Measurements from ENCODE around the gene ZNF697. TPM values are rescaled to one million over a fixed set of nuclear protein-coding genes. Genes with fewer than 3 reads are reported as not detected.

ZNF697 gene
- total and polyA plus RNA-seq, 2 of the 4 experiments (the other 2 are of a cell fraction) = 6.2 to 10.2 TPM

GRCh38 chr1:119632841-119633240 is 15.2 kb downstream of the ZNF697 start:
- no peak overlapping the region for H3K14ac ChIP-seq (replicated peaks; ENCODE audit: low read depth, low read length)
- H3K4me2 ChIP-seq (ENCODE audit: low read depth, low read length) = no peak overlapping the region; the same call in 1 of the 2 replicates
- no peak overlapping the region for H2AK9ac ChIP-seq (replicated peaks; ENCODE audit: low read depth, low read length, poor library complexity)
- ATAC-seq (ENCODE audit: low read depth) = no peak
- no peak overlapping the region for H2AK5ac ChIP-seq (ENCODE audit: low read depth, low read length)
- no peak overlapping the region for H3K23ac ChIP-seq (ENCODE audit: low read depth, low read length)
- H2BK20ac ChIP-seq (ENCODE audit: low read depth, low read length) = no peak overlapping the region
- H2BK5ac ChIP-seq (ENCODE audit: low read depth, low read length, poor library complexity, severe bottlenecking) = no peak overlapping the region
- peaks cover 59 to 85% of the 10 kb centered on the region in 2 experiments for H3K79me1 ChIP-seq (ENCODE audit: low read depth in 1 of 2, low read length in 2 of 2)
- POLR2A ChIA-PET (ENCODE audit: unreplicated experiment) = no interaction called here
- peaks cover 31% of the 10 kb centered on the region for H3K4me1 ChIP-seq (ENCODE audit: control insufficient read depth, insufficient read depth, low read length)
- H4K8ac ChIP-seq (ENCODE audit: low read depth in 2 of 2, low read length in 2 of 2) = no peak overlapping the region; a peak in 1 of 4 replicates
- no peak overlapping the region for H4K5ac ChIP-seq (ENCODE audit: low read depth, low read length)
- H3K27ac ChIP-seq (ENCODE audit: insufficient read depth, low read length) = no peak overlapping the region
- H4K91ac ChIP-seq (ENCODE audit: insufficient read depth, low read depth, low read length) = no peak overlapping the region
- no peak overlapping the region for H3K4ac ChIP-seq (ENCODE audit: low read depth, low read length)
- H2AFZ ChIP-seq (replicated peaks; ENCODE audit: low read length, poor library complexity) = no peak overlapping the region
- in situ Hi-C loops (cut with MboI; ENCODE audit: low sequenced_read_pairs) (no loop called here), intact Hi-C loops (cut with micrococcal nuclease) (no loop called here), dilution Hi-C loops (cut with HindIII; ENCODE audit: low sequenced_read_pairs, unreplicated experiment) (no loop called here)
- no peak overlapping the region for H2BK120ac ChIP-seq (ENCODE audit: low read depth, low read length)
- CTCF ChIA-PET = no interaction called here
- no TSS peak for BruUV-seq (replicated peaks)
- no peak overlapping the region for H3K9ac ChIP-seq (ENCODE audit: low read depth, low read length)
- H3K27me3 ChIP-seq (ENCODE audit: control insufficient read depth, insufficient read depth, low read length) = no peaks in the 10 kb centered on the region
- H3K36me3 ChIP-seq (ENCODE audit: control insufficient read depth, insufficient read depth, low read length) = peaks cover 6% of the 10 kb centered on the region; the same call in 1 of the 2 replicates
- H4K20me1 ChIP-seq (ENCODE audit: insufficient read depth, low read length) = peaks cover 65% of the 10 kb centered on the region
- no peak overlapping the region for H3K56ac ChIP-seq (ENCODE audit: extremely low read depth, insufficient read depth, low read length)
- H3K9me1 ChIP-seq (ENCODE audit: insufficient read depth, low read length) = peaks cover 33% of the 10 kb centered on the region
- no peak overlapping the region for H2BK15ac ChIP-seq (ENCODE audit: low read depth, low read length)
- WGBS, 2 experiments (ENCODE audit: extremely low coverage in 2 of 2, insufficient read length in 1 of 2) = no CpG with 5 or more reads among the region's 4 CpGs
- H3K18ac ChIP-seq (ENCODE audit: low read depth, low read length) = no peak overlapping the region
- H3K4me3 ChIP-seq (ENCODE audit: insufficient read depth, low read depth, low read length) = no peak overlapping the region
- no peaks in the 10 kb centered on the region for H3K9me3 ChIP-seq (ENCODE audit: control insufficient read depth, insufficient read depth, low read length)
- TF ChIP-seq RFX5 (IDR thresholded peaks at IDR 0.05; ENCODE audit: low read depth, low read length) (no peak), NFE2L2 (IDR thresholded peaks at IDR 0.05; ENCODE audit: low read depth, low read length) (no peak)
- DNase-seq = no peak

Measured in IMR-90 (cell line).